Natural killer cell (primary cell): ENCODE data around the gene CWF19L2. TPM values are rescaled to one million over a fixed set of nuclear protein-coding genes. Genes with fewer than 3 reads are reported as not detected.
"Not testable (repeated sequence)": the region's sequence is repeated elsewhere in the genome, so short reads cannot be mapped to it uniquely, and the experiment has no call there.

ENCODE experiments used
- ATAC-seq, 3 donors: fragments of 150-1000 bp in 2 of 3; fragments of 200-7000 bp in 1 of 3; cut with Tn5 transposase; 1 replicate in 1 of 3; 2 replicates in 2 of 3; pipeline ENCODE4 v1.10.0; 2021; ENCODE audit warnings: mild to moderate bottlenecking in 2 of 3, moderate library complexity in 2 of 3
- DNase-seq, 2 donors: peaks; one replicate each; pipeline versions ENCODE4 v3.0.0 to v3.0.0-alpha.2; 2013 to 2021; ENCODE audit warnings: mixed read lengths in 1 of 2
- H3K27ac ChIP-seq: one replicate; pipeline ENCODE4 v1.5.1; 2013; ENCODE audit warnings: mild to moderate bottlenecking, low read length
- H3K27me3 ChIP-seq: one replicate; pipeline ENCODE4 v1.6.1; 2013; ENCODE audit warnings: low read length; ENCODE audit not compliant: control insufficient read depth, insufficient read depth
- H3K36me3 ChIP-seq: one replicate; pipeline ENCODE4 v1.6.1; 2013; ENCODE audit warnings: low read length; ENCODE audit not compliant: control insufficient read depth, insufficient read depth
- H3K4me1 ChIP-seq: one replicate; pipeline ENCODE4 v1.6.1; 2013; ENCODE audit warnings: low read length; ENCODE audit not compliant: control insufficient read depth, insufficient read depth
- H3K4me3 ChIP-seq: one replicate; pipeline ENCODE4 v1.5.1; 2013; ENCODE audit warnings: low read length
- H3K9me3 ChIP-seq: one replicate; pipeline ENCODE4 v1.6.1; 2013; ENCODE audit warnings: low read length; ENCODE audit not compliant: control insufficient read depth, insufficient read depth
- H3K27ac Mint-ChIP-seq, 2 donors: one replicate each; pipeline ENCODE4 v1.8.0; 2022; ENCODE audit warnings: mild to moderate bottlenecking in 2 of 2, mixed read lengths in 2 of 2, moderate library complexity in 1 of 2
- H3K27me3 Mint-ChIP-seq, 2 donors: one replicate each; pipeline ENCODE4 v1.8.0; 2022; ENCODE audit warnings: low read depth in 2 of 2, mixed read lengths in 2 of 2
- H3K36me3 Mint-ChIP-seq: one replicate; pipeline ENCODE4 v1.8.0; 2022; ENCODE audit warnings: mixed read lengths
- H3K4me1 Mint-ChIP-seq, 2 donors: one replicate each; pipeline ENCODE4 v1.8.0; 2022; ENCODE audit warnings: mixed read lengths in 2 of 2
- H3K4me3 Mint-ChIP-seq: one replicate; pipeline ENCODE4 v1.8.0; 2022; ENCODE audit warnings: mild to moderate bottlenecking, moderate library complexity, mixed read lengths
- H3K9me3 Mint-ChIP-seq, 2 donors: one replicate each; pipeline ENCODE4 v1.8.0; 2022; ENCODE audit warnings: mixed read lengths in 2 of 2
- CTCF ChIP-seq: fragments of 200-600 bp; IDR thresholded peaks from one replicate; pipeline ENCODE4 v1.8.0; 2022; ENCODE audit warnings: antibody characterized with exemption
- WGBS: methylation state at CpG from one replicate; pipeline ENCODE4 v1.1.7; 2013; ENCODE audit warnings: missing lambda C conversion rate; ENCODE audit not compliant: insufficient coverage; 5-methylcytosine and 5-hydroxymethylcytosine counted together
- intact Hi-C: fragments of 100-400 bp; cut with micrococcal nuclease; formaldehyde crosslinking; loops from one replicate; pipeline ENCODE4 v1.14.2; 2022
- total RNA-seq, 4 donors: library from RNA; stranded (reverse); fragments of 120-200 nt in 1 of 4; gene quantifications; one replicate each; pipeline versions ENCODE4 v1.2.3 to v1.2.4, GENCODE V29; 2013 to 2022

Gene CWF19L2
- total RNA-seq, 3 donors from 2014 or later (not counting 1 experiment from before 2014, with no cell fraction given): 25.8 to 34.8 (median 28.0) TPM

DNA sequence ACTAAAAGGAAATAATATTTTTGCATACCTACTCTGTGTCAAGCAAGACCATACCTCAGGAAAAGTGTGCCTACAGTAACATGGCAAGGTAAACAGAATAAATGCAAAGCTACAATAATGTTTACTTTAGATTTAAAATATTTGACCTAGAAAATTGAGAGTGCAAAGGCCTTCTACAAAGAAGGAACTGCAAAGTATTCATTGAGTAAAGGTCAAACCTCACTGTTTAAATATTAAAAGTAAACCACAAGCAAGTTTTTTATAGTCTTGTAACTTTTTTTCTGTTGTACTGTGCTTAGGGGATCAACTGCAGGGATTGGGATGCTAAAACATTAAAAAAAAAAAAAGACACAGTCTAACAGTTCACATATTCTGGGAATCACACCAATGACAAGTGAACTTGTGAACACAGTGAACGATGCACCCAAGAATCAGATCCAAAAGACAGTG, 48.8 kb downstream of the CWF19L2 start:
- Mint-ChIP-seq H3K27me3 (no peaks in the 10 kb centered on the region), H3K4me3 (no peak overlapping the region), H3K27ac (no peak overlapping the region), H3K36me3 (peaks cover 21% of the 10 kb centered on the region), H3K4me1 (no peaks in the 10 kb centered on the region), H3K9me3 (no peaks in the 10 kb centered on the region)
- intact Hi-C loops: no loop called here
- H3K27ac ChIP-seq: no peak overlapping the region
- no peak for TF ChIP-seq CTCF
- ATAC-seq: no peak
- DNase-seq: no peak
- no peaks in the 10 kb centered on the region for H3K9me3 ChIP-seq
- H3K4me3 ChIP-seq: no peak overlapping the region
- peaks cover 18% of the 10 kb centered on the region for H3K36me3 ChIP-seq
- no peaks in the 10 kb centered on the region for H3K27me3 ChIP-seq
- H3K4me1 ChIP-seq: no peaks in the 10 kb centered on the region
- 89% methylated on average over 1 of the region's 1 CpG for WGBS

- H3K36me3 ChIP-seq: peaks cover 8% of the 10 kb centered on the region
- peaks cover 5% of the 10 kb centered on the region in 2 donors for H3K4me1 Mint-ChIP-seq
- H3K9me3 ChIP-seq: no peaks in the 10 kb centered on the region
- 100% methylated on average over 1 of the region's 1 CpG for WGBS
- no peak overlapping the region for H3K27ac ChIP-seq
- no peaks in the 10 kb centered on the region for H3K27me3 ChIP-seq
- no peak overlapping the region for H3K27ac Mint-ChIP-seq
- peaks cover 38% of the 10 kb centered on the region for H3K36me3 Mint-ChIP-seq
- no peaks in the 10 kb centered on the region for H3K27me3 Mint-ChIP-seq
- intact Hi-C loops: no loop called here
- H3K4me3 Mint-ChIP-seq: no peak overlapping the region
- DNase-seq: no peak
- no peak for TF ChIP-seq CTCF
- H3K4me3 ChIP-seq: no peak overlapping the region
- no peaks in the 10 kb centered on the region for H3K4me1 ChIP-seq
- peaks cover 0 to 6% of the 10 kb centered on the region in 2 donors for H3K9me3 Mint-ChIP-seq
- ATAC-seq: no peak
These were observed 52.4 kb downstream of the CWF19L2 start for GRCh38 chr11:107405260-107405659.

- H3K4me1 ChIP-seq, ATAC-seq, DNase-seq, H3K9me3 Mint-ChIP-seq, H3K27ac Mint-ChIP-seq, H3K27ac ChIP-seq, intact Hi-C loops, H3K9me3 ChIP-seq, H3K4me3 ChIP-seq, H3K27me3 ChIP-seq, H3K27me3 Mint-ChIP-seq, H3K4me3 Mint-ChIP-seq: not testable (repeated sequence)
- peaks cover 5 to 12% of the 10 kb centered on the region in 2 donors for H3K4me1 Mint-ChIP-seq
- WGBS: 100% methylated on average over 1 of the region's 2 CpGs
- H3K36me3 Mint-ChIP-seq: peaks cover 51% of the 10 kb centered on the region
- peaks cover 15% of the 10 kb centered on the region for H3K36me3 ChIP-seq
These were observed 56.5 kb downstream of the CWF19L2 start for GRCh38 chr11:107401131-107401530.

GRCh38 chr11:107397357-107397756, 60.3 kb downstream of the CWF19L2 start:
- H3K9me3 ChIP-seq: no peaks in the 10 kb centered on the region
- DNase-seq: no peak
- intact Hi-C loops: no loop called here
- no peak overlapping the region for H3K4me3 ChIP-seq
- no peak for TF ChIP-seq CTCF
- no peak overlapping the region for H3K27ac ChIP-seq
- Mint-ChIP-seq H3K4me1 (peaks cover 5 to 12% of the 10 kb centered on the region in 2 donors), H3K27me3 (no peaks in the 10 kb centered on the region), H3K36me3 (peaks cover 33% of the 10 kb centered on the region), H3K4me3 (no peak overlapping the region), H3K9me3 (no peaks in the 10 kb centered on the region), H3K27ac (no peak overlapping the region)
- H3K4me1 ChIP-seq: no peaks in the 10 kb centered on the region
- ATAC-seq: no peak
- WGBS: 94% methylated on average over 4 of the region's 4 CpGs
- H3K36me3 ChIP-seq: peaks cover 19% of the 10 kb centered on the region
- no peaks in the 10 kb centered on the region for H3K27me3 ChIP-seq
